ENCODE results near the gene DDX17.

DDX17 gene

DNA sequence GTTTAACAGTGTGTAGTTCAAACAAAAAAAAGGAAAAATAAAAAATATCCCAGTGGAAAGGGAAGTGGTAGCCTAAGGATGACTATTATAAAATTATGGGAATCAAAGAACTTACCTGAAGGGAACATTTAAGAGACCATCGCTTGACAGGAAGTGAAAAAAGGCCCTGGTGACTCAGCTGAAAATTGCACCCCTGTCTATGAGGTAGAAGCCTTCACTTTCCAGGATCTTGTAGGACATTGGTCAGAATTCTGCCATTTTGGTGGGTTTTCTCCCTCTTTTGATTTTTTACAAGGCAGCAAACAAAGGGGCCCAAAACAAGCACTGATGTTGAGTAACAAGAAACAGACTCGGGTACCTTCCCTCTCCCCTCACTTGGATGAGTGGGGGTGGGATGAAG is 15.6 kb downstream of the DDX17 start:
- H3K4me1 ChIP-seq (ENCODE audit: insufficient read depth, low read length) = peaks cover 15% of the 10 kb centered on the region
- peak overlapping the region; percentile 14 for H3K9ac ChIP-seq (ENCODE audit: low read length)
- H3K36me3 ChIP-seq (ENCODE audit: insufficient read depth, low read length) = peaks cover 90% of the 10 kb centered on the region
- peak overlapping the region; percentile 65 for H3K27ac ChIP-seq (ENCODE audit: low read depth, low read length)
- H3K9me3 ChIP-seq (ENCODE audit: low read length) = no peaks in the 10 kb centered on the region
- no peaks in the 10 kb centered on the region for H3K27me3 ChIP-seq (ENCODE audit: control insufficient read depth in 1 of 2, insufficient read depth in 2 of 2, low read length in 2 of 2)
- no peak overlapping the region for H3K4me3 ChIP-seq (ENCODE audit: low read depth in 1 of 2, low read length in 2 of 2)

DNA sequence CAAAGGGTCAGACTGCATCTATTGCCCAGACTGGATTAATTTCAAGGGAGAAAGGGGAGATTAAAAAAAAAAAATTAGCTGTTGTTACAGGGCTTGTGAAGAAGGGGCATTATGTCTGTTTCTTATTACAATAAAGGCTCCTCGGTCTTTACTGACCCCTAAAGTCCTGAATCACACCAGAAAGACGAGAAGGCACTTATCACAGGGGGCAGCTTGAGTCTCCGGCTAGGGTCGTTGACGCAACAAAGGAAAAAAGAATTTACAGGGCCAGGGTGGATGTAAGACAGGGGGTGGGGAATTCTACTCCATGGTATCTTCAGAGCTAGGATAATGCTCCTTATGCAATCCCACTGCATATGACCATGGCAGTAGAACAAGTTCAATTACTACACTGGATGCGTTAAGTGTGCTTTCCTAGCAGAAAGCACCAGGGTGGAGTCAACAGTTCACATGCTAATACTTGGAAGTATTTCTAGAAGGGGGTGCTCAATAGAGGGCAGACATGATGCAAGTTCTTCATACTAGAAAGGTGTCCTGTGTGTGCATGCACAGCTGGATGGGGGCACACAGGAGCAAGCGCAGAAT is 16.5 kb downstream of the DDX17 start:
- H3K27ac ChIP-seq (ENCODE audit: low read depth, low read length) = no peak overlapping the region

DNA sequence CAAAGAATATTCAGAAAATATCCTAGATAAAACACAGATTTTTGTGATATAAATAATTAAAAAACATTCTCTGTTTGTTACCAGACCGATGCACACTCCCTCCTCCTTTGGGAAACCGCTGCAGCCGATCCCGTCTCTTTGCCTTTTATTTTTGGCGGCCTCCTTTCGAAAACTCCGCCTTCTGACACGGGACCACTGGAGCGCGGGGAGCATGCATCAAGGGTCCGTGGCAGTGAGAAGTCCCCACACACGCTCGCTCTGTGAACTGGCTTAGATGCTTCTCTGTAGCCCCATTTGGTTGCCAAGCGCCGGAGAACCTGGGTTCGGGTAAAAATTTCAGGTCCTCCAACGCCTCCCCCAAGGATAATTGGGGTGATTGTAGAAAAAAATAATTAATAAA is 17.0 kb downstream of the DDX17 start:
- H3K27me3 ChIP-seq (ENCODE audit: control insufficient read depth in 1 of 2, insufficient read depth in 2 of 2, low read length in 2 of 2) = no peaks in the 10 kb centered on the region
- H3K4me3 ChIP-seq (ENCODE audit: low read depth in 1 of 2, low read length in 2 of 2) = no peak overlapping the region
- H3K36me3 ChIP-seq (ENCODE audit: insufficient read depth, low read length) = peaks cover 89% of the 10 kb centered on the region
- peaks cover 15% of the 10 kb centered on the region for H3K4me1 ChIP-seq (ENCODE audit: insufficient read depth, low read length)
- H3K9ac ChIP-seq (ENCODE audit: low read length) = no peak overlapping the region
- H3K27ac ChIP-seq (ENCODE audit: low read depth, low read length) = no peak overlapping the region
- H3K9me3 ChIP-seq (ENCODE audit: low read length) = no peaks in the 10 kb centered on the region

More for the DNA sequence above, 16.5 kb downstream of the DDX17 start:
- Histone ChIP-seq H3K4me1 (ENCODE audit: insufficient read depth, low read length) (peaks cover 15% of the 10 kb centered on the region), H3K36me3 (ENCODE audit: insufficient read depth, low read length) (peaks cover 89% of the 10 kb centered on the region), H3K9ac (ENCODE audit: low read length) (no peak overlapping the region), H3K9me3 (ENCODE audit: low read length) (no peaks in the 10 kb centered on the region), H3K27me3 (ENCODE audit: control insufficient read depth in 1 of 2, insufficient read depth in 2 of 2, low read length in 2 of 2) (no peaks in the 10 kb centered on the region), H3K4me3 (ENCODE audit: low read depth in 1 of 2, low read length in 2 of 2) (no peak overlapping the region)

DNA sequence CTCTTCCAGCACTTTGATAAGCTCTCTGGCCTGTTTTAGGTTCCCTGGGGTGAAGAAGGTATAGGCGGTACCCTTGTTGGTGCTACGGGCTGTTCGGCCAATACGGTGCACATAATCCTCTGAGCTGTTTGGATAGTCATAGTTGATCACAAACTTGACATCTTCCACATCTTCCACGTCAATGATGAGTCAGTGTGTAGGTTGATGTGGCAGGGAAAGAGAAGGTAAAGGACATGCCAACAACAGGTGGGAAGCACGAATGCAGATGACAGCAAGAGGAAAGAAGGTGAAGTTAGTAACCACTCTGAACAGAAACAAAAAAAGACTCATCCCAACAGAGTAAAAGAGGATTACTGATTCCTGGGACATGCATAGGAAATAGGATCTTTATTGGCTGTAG is 18.2 kb downstream of the DDX17 start:
- H3K4me1 ChIP-seq (ENCODE audit: insufficient read depth, low read length) = peaks cover 15% of the 10 kb centered on the region
- H3K9ac ChIP-seq (ENCODE audit: low read length) = no peak overlapping the region
- peaks cover 89% of the 10 kb centered on the region for H3K36me3 ChIP-seq (ENCODE audit: insufficient read depth, low read length)
- no peaks in the 10 kb centered on the region for H3K27me3 ChIP-seq (ENCODE audit: control insufficient read depth in 1 of 2, insufficient read depth in 2 of 2, low read length in 2 of 2)
- no peaks in the 10 kb centered on the region for H3K9me3 ChIP-seq (ENCODE audit: low read length)
- no peak overlapping the region for H3K4me3 ChIP-seq (ENCODE audit: low read depth in 1 of 2, low read length in 2 of 2)
- no peak overlapping the region for H3K27ac ChIP-seq (ENCODE audit: low read depth, low read length)

DNA sequence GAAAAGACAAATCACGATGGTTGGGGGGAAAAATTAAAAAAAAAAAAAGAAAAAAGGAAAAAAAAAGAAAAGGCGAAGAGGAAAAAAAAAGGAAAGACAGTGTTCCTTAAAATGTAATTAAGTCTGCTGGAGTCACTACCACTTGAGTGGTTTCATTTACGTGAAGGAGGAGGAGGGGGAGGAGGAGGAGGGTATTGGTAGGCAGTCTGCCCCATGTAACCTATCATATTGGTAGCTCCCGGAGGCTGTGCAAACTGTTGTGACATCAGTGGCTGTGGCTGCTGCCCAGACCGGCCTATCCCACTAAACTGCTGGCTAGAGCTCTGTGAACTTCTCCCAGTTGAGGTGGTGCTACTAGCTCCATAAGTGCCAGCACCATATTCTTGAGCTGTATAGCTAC is 20.3 kb downstream of the DDX17 start:
- Histone ChIP-seq H3K9ac (ENCODE audit: low read length) (no peak overlapping the region), H3K36me3 (ENCODE audit: insufficient read depth, low read length) (peaks cover 91% of the 10 kb centered on the region), H3K27me3 (ENCODE audit: control insufficient read depth in 1 of 2, insufficient read depth in 2 of 2, low read length in 2 of 2) (no peaks in the 10 kb centered on the region), H3K4me1 (ENCODE audit: insufficient read depth, low read length) (peaks cover 13% of the 10 kb centered on the region), H3K9me3 (ENCODE audit: low read length) (no peaks in the 10 kb centered on the region), H3K27ac (ENCODE audit: low read depth, low read length) (no peak overlapping the region), H3K4me3 (ENCODE audit: low read depth in 1 of 2, low read length in 2 of 2) (no peak overlapping the region)

DNA sequence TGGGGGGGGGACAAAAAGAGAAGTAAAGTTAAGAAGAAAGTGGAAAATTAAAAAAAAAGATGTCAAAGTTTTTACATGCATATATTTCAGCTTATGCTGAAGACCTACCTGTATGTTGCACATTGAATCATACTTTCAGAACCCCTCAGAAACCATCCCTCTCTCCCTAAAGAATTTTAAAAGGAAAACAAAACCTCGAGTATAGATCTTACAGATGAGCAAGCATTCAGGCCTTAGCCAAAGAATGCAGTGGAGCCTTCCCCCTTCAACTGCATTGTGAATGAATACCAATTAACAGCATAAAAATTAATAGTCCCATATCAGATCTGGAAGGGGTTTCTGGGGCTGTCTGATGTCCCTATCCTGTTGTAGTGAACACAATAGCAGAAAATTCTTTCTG is 21.9 kb downstream of the DDX17 start:
- no peaks in the 10 kb centered on the region for H3K27me3 ChIP-seq (ENCODE audit: control insufficient read depth in 1 of 2, insufficient read depth in 2 of 2, low read length in 2 of 2)
- no peaks in the 10 kb centered on the region for H3K4me1 ChIP-seq (ENCODE audit: insufficient read depth, low read length)
- H3K4me3 ChIP-seq (ENCODE audit: low read depth in 1 of 2, low read length in 2 of 2) = no peak overlapping the region
- no peak overlapping the region for H3K9ac ChIP-seq (ENCODE audit: low read length)
- H3K9me3 ChIP-seq (ENCODE audit: low read length) = no peaks in the 10 kb centered on the region
- H3K36me3 ChIP-seq (ENCODE audit: insufficient read depth, low read length) = peaks cover 75% of the 10 kb centered on the region
- no peak overlapping the region for H3K27ac ChIP-seq (ENCODE audit: low read depth, low read length)

DNA sequence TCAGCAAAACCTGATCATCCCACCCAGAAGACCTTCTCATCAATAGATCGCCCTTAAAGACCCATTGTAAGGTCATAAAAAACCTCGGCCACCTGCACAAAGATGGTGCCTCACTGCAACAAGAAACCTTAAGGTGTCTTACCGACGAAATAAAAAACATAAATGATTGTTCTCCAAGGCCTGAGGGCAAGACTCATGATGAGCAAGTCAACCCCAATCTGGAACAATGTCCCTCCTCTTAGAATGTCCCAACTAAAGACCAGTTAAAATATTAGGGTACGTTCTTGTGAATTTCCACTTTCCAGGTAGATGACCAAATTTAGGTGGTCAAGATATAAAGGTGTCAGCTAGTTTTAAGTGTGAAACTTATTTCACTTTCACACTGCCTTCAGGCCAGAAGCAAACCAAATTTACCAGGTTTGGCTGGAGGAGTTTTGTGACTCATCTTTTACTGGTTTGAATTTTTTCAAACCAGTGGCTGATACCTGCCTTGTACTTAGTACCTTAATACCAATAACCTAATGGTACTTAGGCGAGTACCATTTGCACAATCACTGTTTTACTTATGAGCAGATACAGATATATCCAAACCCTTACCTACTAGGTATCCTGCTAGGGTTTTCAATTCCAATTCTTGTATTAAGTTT is 23.3 kb downstream of the DDX17 start:
- no peak overlapping the region for H3K9ac ChIP-seq (ENCODE audit: low read length)
- no peaks in the 10 kb centered on the region for H3K27me3 ChIP-seq (ENCODE audit: control insufficient read depth in 1 of 2, insufficient read depth in 2 of 2, low read length in 2 of 2)
- H3K27ac ChIP-seq (ENCODE audit: low read depth, low read length) = no peak overlapping the region
- no peaks in the 10 kb centered on the region for H3K9me3 ChIP-seq (ENCODE audit: low read length)
- H3K36me3 ChIP-seq (ENCODE audit: insufficient read depth, low read length) = peaks cover 61% of the 10 kb centered on the region
- H3K4me3 ChIP-seq (ENCODE audit: low read depth in 1 of 2, low read length in 2 of 2) = no peak overlapping the region
- H3K4me1 ChIP-seq (ENCODE audit: insufficient read depth, low read length) = no peaks in the 10 kb centered on the region

DNA sequence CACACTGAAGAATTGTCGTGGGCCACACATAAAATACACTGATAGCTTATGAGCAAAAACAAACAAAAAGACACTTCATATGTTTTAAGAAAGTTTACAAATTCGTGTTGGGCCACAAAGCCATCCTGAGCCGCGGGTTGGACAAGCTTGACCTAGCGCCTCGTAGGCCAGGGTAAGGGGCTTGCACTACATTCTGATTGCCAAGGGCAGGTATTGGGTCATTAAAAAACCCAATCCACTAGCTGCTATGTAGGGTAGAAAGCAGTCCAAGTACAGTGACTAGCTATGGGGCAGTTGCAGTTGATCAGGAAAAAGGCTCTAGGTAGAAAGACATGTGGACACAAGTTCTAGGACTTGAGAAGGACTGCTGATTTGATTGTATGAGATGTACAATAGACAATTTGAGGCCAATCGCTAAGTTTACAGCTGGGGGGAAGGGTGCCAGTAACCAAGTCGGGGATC is 24.2 kb downstream of the DDX17 start:
- H3K36me3 ChIP-seq (ENCODE audit: insufficient read depth, low read length) = peaks cover 56% of the 10 kb centered on the region
- H3K4me1 ChIP-seq (ENCODE audit: insufficient read depth, low read length) = no peaks in the 10 kb centered on the region
- no peak overlapping the region for H3K4me3 ChIP-seq (ENCODE audit: low read depth in 1 of 2, low read length in 2 of 2)
- H3K27ac ChIP-seq (ENCODE audit: low read depth, low read length) = no peak overlapping the region
- no peaks in the 10 kb centered on the region for H3K27me3 ChIP-seq (ENCODE audit: control insufficient read depth in 1 of 2, insufficient read depth in 2 of 2, low read length in 2 of 2)
- H3K9me3 ChIP-seq (ENCODE audit: low read length) = no peaks in the 10 kb centered on the region
- H3K9ac ChIP-seq (ENCODE audit: low read length) = no peak overlapping the region

DNA sequence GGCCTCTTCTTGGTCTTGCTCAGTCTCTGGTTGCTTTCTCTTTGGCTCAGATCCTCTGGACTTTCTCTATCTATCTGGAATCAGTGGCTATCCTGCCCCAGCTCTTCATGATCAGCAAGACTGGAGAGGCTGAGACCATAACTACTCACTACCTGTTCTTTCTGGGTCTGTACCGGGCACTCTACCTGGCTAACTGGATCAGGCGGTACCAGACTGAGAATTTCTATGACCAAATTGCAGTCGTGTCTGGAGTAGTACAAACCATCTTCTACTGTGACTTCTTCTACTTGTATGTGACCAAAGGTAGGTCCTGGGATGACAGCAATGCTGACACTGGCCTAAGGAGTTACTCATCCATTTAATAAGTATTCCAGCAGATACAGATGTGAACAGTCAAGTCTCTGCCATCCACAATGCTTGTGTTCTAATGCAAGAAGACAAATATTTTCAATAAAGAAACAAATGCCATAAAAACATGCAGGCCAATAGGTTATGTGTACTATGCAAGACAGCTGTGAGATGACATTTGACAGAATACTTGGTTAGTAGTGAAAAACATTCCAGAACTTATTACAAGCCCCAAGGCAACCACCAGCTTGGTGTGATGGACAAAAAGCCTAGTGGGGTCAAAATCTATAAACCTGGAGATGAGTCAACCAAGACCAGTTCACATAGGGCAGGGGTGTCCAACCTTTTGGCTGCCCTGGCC is 24.8 kb downstream of the DDX17 start:
- Histone ChIP-seq H3K9me3 (ENCODE audit: low read length) (no peaks in the 10 kb centered on the region), H3K36me3 (ENCODE audit: insufficient read depth, low read length) (peaks cover 50% of the 10 kb centered on the region), H3K9ac (ENCODE audit: low read length) (no peak overlapping the region), H3K27ac (ENCODE audit: low read depth, low read length) (no peak overlapping the region), H3K27me3 (ENCODE audit: control insufficient read depth in 1 of 2, insufficient read depth in 2 of 2, low read length in 2 of 2) (no peaks in the 10 kb centered on the region), H3K4me3 (ENCODE audit: low read depth in 1 of 2, low read length in 2 of 2) (no peak overlapping the region), H3K4me1 (ENCODE audit: insufficient read depth, low read length) (no peaks in the 10 kb centered on the region)

DNA sequence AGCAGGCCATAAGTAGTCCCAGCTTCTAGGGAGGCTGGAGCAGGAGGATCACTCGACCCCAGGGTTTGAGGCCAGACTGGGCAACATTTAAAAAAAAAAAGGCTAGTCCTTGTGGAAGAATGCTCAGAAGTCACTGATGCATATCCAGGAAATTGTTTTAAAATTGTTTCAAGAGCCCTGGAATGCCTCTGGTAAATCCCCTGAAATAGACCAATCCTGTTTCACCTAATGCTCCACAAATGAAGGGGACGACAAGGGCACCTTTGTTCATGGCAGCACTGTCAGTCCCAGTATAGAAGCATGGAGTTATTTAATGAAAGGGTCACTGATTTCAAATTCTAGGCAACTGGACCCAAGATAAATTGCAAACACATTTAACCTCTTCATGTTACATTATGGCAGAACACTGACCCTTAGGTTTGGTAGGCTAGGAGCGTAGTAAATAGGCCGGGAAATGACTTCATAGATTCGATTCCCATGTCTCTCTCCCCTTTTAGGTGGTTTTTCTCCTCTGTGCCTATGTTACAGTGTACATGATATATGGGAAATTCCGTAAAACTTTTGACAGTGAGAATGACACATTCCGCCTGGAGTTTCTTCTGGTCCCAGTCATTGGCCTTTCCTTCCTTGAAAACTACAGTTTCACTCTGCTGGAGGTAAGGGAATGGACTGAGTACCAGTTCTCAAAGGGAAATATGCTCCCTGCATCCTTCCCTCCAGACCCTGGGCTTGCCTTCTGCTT is 26.8 kb downstream of the DDX17 start:
- H3K27ac ChIP-seq (ENCODE audit: low read depth, low read length) = no peak overlapping the region
- no peaks in the 10 kb centered on the region for H3K4me1 ChIP-seq (ENCODE audit: insufficient read depth, low read length)
- H3K9me3 ChIP-seq (ENCODE audit: low read length) = no peaks in the 10 kb centered on the region

DNA sequence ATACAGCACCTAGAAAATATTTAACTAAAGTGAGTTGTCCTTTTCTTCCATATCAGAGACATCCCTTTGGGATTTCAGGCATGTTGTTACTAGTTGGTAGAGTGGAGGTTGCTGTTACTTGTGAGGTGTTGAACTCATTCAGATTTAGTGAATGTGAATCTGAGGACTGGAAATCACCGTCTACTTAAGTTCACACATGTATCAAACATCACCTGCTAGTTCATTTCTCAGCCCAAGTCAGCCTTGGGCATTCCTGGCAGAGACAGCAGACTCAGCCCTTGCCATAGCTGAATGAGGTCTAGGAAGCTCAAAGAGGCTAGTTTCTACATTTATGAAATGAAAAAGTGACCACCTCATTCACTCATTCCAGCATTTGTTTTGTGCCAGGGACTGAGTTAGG is 28.5 kb downstream of the DDX17 start:
- Histone ChIP-seq H3K4me3 (ENCODE audit: low read depth in 1 of 2, low read length in 2 of 2) (no peak overlapping the region), H3K4me1 (ENCODE audit: insufficient read depth, low read length) (no peaks in the 10 kb centered on the region), H3K27ac (ENCODE audit: low read depth, low read length) (no peak overlapping the region), H3K9ac (ENCODE audit: low read length) (no peak overlapping the region), H3K27me3 (ENCODE audit: control insufficient read depth in 1 of 2, insufficient read depth in 2 of 2, low read length in 2 of 2) (no peaks in the 10 kb centered on the region), H3K36me3 (ENCODE audit: insufficient read depth, low read length) (peaks cover 17% of the 10 kb centered on the region), H3K9me3 (ENCODE audit: low read length) (no peaks in the 10 kb centered on the region)

More for the DNA sequence above, 26.8 kb downstream of the DDX17 start:
- Histone ChIP-seq H3K4me3 (ENCODE audit: low read depth in 1 of 2, low read length in 2 of 2) (no peak overlapping the region), H3K9ac (ENCODE audit: low read length) (no peak overlapping the region), H3K27me3 (ENCODE audit: control insufficient read depth in 1 of 2, insufficient read depth in 2 of 2, low read length in 2 of 2) (no peaks in the 10 kb centered on the region), H3K36me3 (ENCODE audit: insufficient read depth, low read length) (peaks cover 33% of the 10 kb centered on the region)

Measured in muscle layer of colon (tissue), 2 donors.